Kidney epithelial cell (primary cell): ENCODE data around the gene ULK4. TPM values are rescaled to one million over a fixed set of nuclear protein-coding genes. Genes with fewer than 3 reads are reported as not detected.

Source experiments
- DNase-seq: peaks from one replicate; pipeline ENCODE4 v3.0.0-alpha.2; 2010; ENCODE audit warnings: low read depth
- H3K27me3 ChIP-seq: 2 replicates; pipeline ENCODE4 v1.6.0; 2011; ENCODE audit warnings: low read length; ENCODE audit not compliant: control insufficient read depth, insufficient read depth
- H3K36me3 ChIP-seq: 2 replicates; pipeline ENCODE4 v1.5.1; 2011; ENCODE audit warnings: low read length; ENCODE audit not compliant: control insufficient read depth, insufficient read depth
- H3K4me3 ChIP-seq: 2 replicates; pipeline ENCODE4 v1.5.1; 2011; ENCODE audit warnings: low read depth, mild to moderate bottlenecking, control low read depth, low read length
- total RNA-seq: library from RNA; depleted of rRNA; stranded (reverse); fragments of >200 nt; gene quantifications from 2 replicates; pipeline ENCODE4 v1.2.3, GENCODE V29; 2015
- TF ChIP-seq, protein P1 (sequence below): IDR thresholded peaks from 2 replicates; pipeline ENCODE4 v1.5.1; 2011; ENCODE audit warnings: mild to moderate bottlenecking, moderate library complexity, low read length, control low read depth, inconsistent platforms; ENCODE audit not compliant: insufficient read depth, poor library complexity, severe bottlenecking

The ULK4 gene
- total RNA-seq, 1 donor from 2014 or later = 18.3 TPM

DNA sequence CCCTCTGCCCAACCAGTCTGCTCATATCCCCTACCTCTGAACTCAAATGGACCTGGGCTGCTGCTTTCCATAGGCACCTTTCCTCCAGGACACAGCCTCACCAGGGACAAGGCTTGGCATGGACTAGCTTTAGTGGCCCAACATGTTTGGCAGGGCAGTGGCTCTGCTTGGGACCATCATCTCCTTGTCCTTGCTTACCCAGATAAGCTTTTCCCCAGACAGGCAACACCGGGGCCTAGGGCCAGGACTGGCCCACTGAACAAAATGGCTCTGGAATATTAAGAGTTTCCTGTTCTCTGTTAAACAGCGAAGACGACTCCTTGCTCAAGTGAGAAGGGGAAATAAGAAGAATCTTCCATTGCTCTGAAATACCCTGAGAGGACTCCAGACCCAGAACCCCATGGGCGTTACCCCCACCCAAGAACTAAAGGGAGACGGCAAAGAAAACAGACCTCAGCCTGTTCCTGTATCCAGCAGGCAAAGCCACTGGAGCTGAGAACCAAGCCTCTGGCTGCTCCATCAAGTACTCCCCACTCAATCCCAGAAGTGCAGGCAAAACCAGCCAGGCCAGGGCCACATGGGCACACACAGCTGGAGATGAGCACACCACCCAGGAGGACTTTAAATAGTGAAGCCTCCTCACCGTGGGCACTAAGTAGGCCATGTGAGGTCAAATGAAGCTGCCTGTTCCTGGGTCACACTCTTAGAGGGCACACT, 717.1 kb downstream of the ULK4 start:
- H3K36me3 ChIP-seq = peaks cover 2% of the 10 kb centered on the region
- no peak overlapping the region for H3K4me3 ChIP-seq
- no peak for DNase-seq
- no peaks in the 10 kb centered on the region for H3K27me3 ChIP-seq
- TF ChIP-seq, protein P1, sequence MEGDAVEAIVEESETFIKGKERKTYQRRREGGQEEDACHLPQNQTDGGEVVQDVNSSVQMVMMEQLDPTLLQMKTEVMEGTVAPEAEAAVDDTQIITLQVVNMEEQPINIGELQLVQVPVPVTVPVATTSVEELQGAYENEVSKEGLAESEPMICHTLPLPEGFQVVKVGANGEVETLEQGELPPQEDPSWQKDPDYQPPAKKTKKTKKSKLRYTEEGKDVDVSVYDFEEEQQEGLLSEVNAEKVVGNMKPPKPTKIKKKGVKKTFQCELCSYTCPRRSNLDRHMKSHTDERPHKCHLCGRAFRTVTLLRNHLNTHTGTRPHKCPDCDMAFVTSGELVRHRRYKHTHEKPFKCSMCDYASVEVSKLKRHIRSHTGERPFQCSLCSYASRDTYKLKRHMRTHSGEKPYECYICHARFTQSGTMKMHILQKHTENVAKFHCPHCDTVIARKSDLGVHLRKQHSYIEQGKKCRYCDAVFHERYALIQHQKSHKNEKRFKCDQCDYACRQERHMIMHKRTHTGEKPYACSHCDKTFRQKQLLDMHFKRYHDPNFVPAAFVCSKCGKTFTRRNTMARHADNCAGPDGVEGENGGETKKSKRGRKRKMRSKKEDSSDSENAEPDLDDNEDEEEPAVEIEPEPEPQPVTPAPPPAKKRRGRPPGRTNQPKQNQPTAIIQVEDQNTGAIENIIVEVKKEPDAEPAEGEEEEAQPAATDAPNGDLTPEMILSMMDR = no peak

GRCh38 chr3:41243183-41243582, 718.7 kb downstream of the ULK4 start:
- DNase-seq = no peak
- Histone ChIP-seq H3K27me3 (no peaks in the 10 kb centered on the region), H3K4me3 (no peak overlapping the region), H3K36me3 (peaks cover 4% of the 10 kb centered on the region)
- TF ChIP-seq, protein P1 = no peak

DNA sequence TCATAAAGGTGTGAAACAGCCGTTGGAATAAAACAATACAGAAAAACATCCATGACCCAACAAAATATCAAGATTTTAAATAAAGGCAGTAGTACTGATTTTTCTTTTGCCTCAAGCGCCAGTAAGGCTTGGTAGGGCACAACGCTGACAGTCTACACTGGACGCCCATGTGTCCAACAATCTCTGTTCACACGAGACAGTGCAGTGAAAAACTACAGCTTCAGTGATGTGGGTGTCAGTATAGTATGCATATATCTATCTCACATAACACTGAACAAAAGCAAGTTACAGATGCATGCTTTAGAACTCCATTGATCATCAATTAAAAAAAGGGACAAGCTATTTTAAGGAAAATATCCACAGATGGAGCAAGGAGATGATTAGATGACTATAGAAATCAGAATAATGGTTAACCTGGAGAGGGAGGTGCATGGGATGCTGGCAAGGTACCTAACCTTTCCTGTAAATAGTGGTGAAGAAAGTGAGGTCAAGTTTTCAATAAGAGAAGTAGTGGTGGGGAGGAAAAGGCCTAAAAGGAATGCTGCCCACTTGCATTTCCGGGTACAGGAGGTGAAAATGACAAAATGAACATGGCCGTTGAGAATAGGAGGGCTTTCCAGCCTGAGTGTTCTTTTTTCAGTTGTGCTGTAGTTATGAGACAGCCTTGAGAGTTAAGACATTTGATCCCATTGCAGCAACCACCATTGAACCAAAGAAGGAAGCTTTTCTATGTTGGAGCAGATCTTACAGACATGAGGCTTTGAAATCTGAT, 719.9 kb downstream of the ULK4 start:
- Histone ChIP-seq H3K27me3 (no peaks in the 10 kb centered on the region), H3K36me3 (peaks cover 4% of the 10 kb centered on the region), H3K4me3 (no peak overlapping the region)
- DNase-seq = no peak
- TF ChIP-seq, protein P1 = no peak

DNA sequence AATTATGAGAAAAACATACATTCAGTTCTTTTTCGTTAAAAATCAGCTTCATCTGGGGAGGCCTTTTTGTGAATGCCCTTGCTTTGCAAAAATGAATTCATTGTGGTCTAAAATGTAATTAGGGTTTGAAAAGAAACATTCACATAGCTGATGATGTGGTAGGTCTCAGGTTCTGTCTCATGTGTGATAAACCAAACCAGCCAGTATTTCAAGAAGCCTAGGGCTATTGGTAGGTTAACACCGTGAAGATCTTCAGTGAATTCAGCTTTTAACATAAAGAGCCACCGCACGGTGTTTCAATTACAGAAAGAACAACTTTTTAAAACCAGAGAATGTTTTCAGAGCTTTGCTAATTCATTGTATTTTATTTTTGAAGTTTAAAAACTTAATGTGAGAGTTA, 720.7 kb downstream of the ULK4 start:
- no peak overlapping the region for H3K4me3 ChIP-seq
- H3K36me3 ChIP-seq = peaks cover 4% of the 10 kb centered on the region
- no peaks in the 10 kb centered on the region for H3K27me3 ChIP-seq
- TF ChIP-seq, protein P1 = no peak
- DNase-seq = no peak

- TF ChIP-seq, protein P1 = no peak
- Histone ChIP-seq H3K4me3 (no peak overlapping the region), H3K27me3 (no peaks in the 10 kb centered on the region), H3K36me3 (peaks cover 4% of the 10 kb centered on the region)
- no peak for DNase-seq
Observed at GRCh38 chr3:41239587-41239986, 722.3 kb downstream of the ULK4 start.
